ENCODE measurements around the gene ODF4. TPM values are rescaled to one million over a fixed set of nuclear protein-coding genes. Genes with fewer than 3 reads are reported as not detected.
A peak's percentile ranks its signal among the peaks of the same experiment; 100 is the strongest.

ODF4 gene
- total RNA-seq = not detected

GRCh38 chr17:8339540-8339939 lies at the start of gene ODF4:
Gene ODF4 (plus strand): TSS chr17:8339840. CDS start chr17:8340052, 212 bp downstream.
- no peak within 1 kb of the TSS for H3K27ac Mint-ChIP-seq
- H3K36me3 Mint-ChIP-seq (ENCODE audit: low read depth) = no peaks in the 10 kb centered on the region
- DNase-seq = no peak
- CTCF ChIA-PET = no interaction called here
- POLR2A ChIA-PET = interaction anchor here (1.1 kb wide), 1 partner anchor 41 kb away, joined by 3 read pairs; no protein-coding TSS in a partner anchor
- no peaks in the 10 kb centered on the region for H3K9me3 Mint-ChIP-seq
- no peak within 1 kb of the TSS for H3K4me3 Mint-ChIP-seq
- H3K27me3 Mint-ChIP-seq = peaks cover 8% of the 10 kb centered on the region
- peaks cover 8% of the 10 kb centered on the region for H3K4me1 Mint-ChIP-seq

- POLR2A ChIA-PET = interaction anchor here (5.1 kb wide), 1 partner anchor 42 kb away, joined by 64 read pairs; the partner anchor contains the start of genes CTC1 and PFAS
- CTCF ChIA-PET = no interaction called here
- H3K27ac Mint-ChIP-seq = no peak overlapping the region
- H3K27me3 Mint-ChIP-seq = no peaks in the 10 kb centered on the region
- H3K4me1 Mint-ChIP-seq = peaks cover 63% of the 10 kb centered on the region
- no peak for DNase-seq
- H3K4me3 Mint-ChIP-seq = peak overlapping the region; percentile 94
- H3K9me3 Mint-ChIP-seq = no peaks in the 10 kb centered on the region
- peaks cover 18% of the 10 kb centered on the region for H3K36me3 Mint-ChIP-seq (ENCODE audit: low read depth)
Measured at GRCh38 chr17:8290043-8290442, 49.6 kb upstream of the ODF4 start.

GRCh38 chr17:8292639-8293395 lies 46.8 kb upstream of the ODF4 start:
- Mint-ChIP-seq H3K4me3 (no peak overlapping the region), H3K27me3 (no peaks in the 10 kb centered on the region), H3K4me1 (peaks cover 68% of the 10 kb centered on the region), H3K27ac (no peak overlapping the region), H3K36me3 (ENCODE audit: low read depth) (peaks cover 21% of the 10 kb centered on the region), H3K9me3 (no peaks in the 10 kb centered on the region)
- CTCF ChIA-PET = no interaction called here
- DNase-seq = no peak
- POLR2A ChIA-PET = interaction anchor here (1.3 to 5.1 kb wide), 3 partner anchors 45 to 120 kb away, joined by 4 to 132 read pairs (median 64); partner anchors contain the start of genes CTC1 and PFAS

GRCh38 chr17:8294361-8294760 lies 45.3 kb upstream of the ODF4 start:
- no peak for DNase-seq
- POLR2A ChIA-PET = interaction anchor here (1.1 to 4.7 kb wide), 12 partner anchors 46 to 607 kb away, joined by 3 to 132 read pairs (median 14); partner anchors contain the start of genes AURKB, CTC1, PFAS and TP53

GRCh38 chr17:8294814-8295316 lies 44.8 kb upstream of the ODF4 start:
- Mint-ChIP-seq H3K4me3 (peak overlapping the region; percentile 89), H3K9me3 (no peaks in the 10 kb centered on the region), H3K4me1 (peaks cover 53% of the 10 kb centered on the region), H3K27ac (peak overlapping the region; percentile 83), H3K27me3 (no peaks in the 10 kb centered on the region), H3K36me3 (ENCODE audit: low read depth) (peaks cover 16% of the 10 kb centered on the region)
- ChIA-PET CTCF (interaction anchor here (0.7 to 2.6 kb wide), 27 partner anchors 10 to 578 kb away, joined by 3 to 22 read pairs (median 4); partner anchors contain the start of genes ALOXE3, AURKB, BORCS6 and CTC1), POLR2A (interaction anchor here (0.8 to 4.7 kb wide), 31 partner anchors 10 to 680 kb away, joined by 3 to 132 read pairs (median 6); partner anchors contain the start of genes AURKB, BORCS6, CTC1 and HES7)
- no peak for DNase-seq

More at GRCh38 chr17:8294361-8294760, 45.3 kb upstream of the ODF4 start:
- CTCF ChIA-PET = interaction anchor here (1.2 to 2.6 kb wide), 8 partner anchors 12 to 233 kb away, joined by 3 to 22 read pairs (median 8); partner anchors contain the start of genes CTC1 and PFAS
- Mint-ChIP-seq H3K36me3 (ENCODE audit: low read depth) (peaks cover 17% of the 10 kb centered on the region), H3K27me3 (no peaks in the 10 kb centered on the region), H3K27ac (peak overlapping the region; percentile 83), H3K4me1 (peaks cover 58% of the 10 kb centered on the region), H3K4me3 (peak overlapping the region; percentile 89), H3K9me3 (no peaks in the 10 kb centered on the region)

- POLR2A ChIA-PET = interaction anchor here (0.7 to 1.7 kb wide), 6 partner anchors 51 to 127 kb away, joined by 3 to 5 read pairs (median 4); partner anchors contain the start of genes CTC1 and PFAS
- no peaks in the 10 kb centered on the region for H3K9me3 Mint-ChIP-seq
Measured at GRCh38 chr17:8300226-8300625, 39.4 kb upstream of the ODF4 start.

GRCh38 chr17:8300627-8301242 lies 38.9 kb upstream of the ODF4 start:
- Mint-ChIP-seq H3K4me1 (peaks cover 20% of the 10 kb centered on the region), H3K9me3 (no peaks in the 10 kb centered on the region), H3K36me3 (ENCODE audit: low read depth) (peaks cover 3% of the 10 kb centered on the region), H3K4me3 (no peak overlapping the region), H3K27me3 (no peaks in the 10 kb centered on the region), H3K27ac (no peak overlapping the region)
- ChIA-PET POLR2A (interaction anchor here (0.6 to 1.7 kb wide), 7 partner anchors 51 to 164 kb away, joined by 3 to 5 read pairs (median 4); partner anchors contain the start of genes CTC1 and PFAS), CTCF (interaction anchor here (0.6 to 2.5 kb wide), 26 partner anchors 10 to 445 kb away, joined by 3 to 16 read pairs (median 4); partner anchors contain the start of genes AURKB, CTC1, NDEL1 and PFAS)
- DNase-seq = peak; percentile 68

More at GRCh38 chr17:8300226-8300625, 39.4 kb upstream of the ODF4 start:
- H3K27me3 Mint-ChIP-seq = no peaks in the 10 kb centered on the region
- no peak overlapping the region for H3K4me3 Mint-ChIP-seq
- H3K27ac Mint-ChIP-seq = no peak overlapping the region
- DNase-seq = no peak
- H3K4me1 Mint-ChIP-seq = peaks cover 21% of the 10 kb centered on the region
- peaks cover 3% of the 10 kb centered on the region for H3K36me3 Mint-ChIP-seq (ENCODE audit: low read depth)
- CTCF ChIA-PET = interaction anchor here (0.7 to 2.5 kb wide), 18 partner anchors 11 to 445 kb away, joined by 3 to 16 read pairs (median 5); partner anchors contain the start of genes AURKB, PFAS and RANGRF

- ChIA-PET POLR2A (no interaction called here), CTCF (no interaction called here)
- Mint-ChIP-seq H3K27me3 (peaks cover 11% of the 10 kb centered on the region), H3K4me3 (no peak overlapping the region), H3K9me3 (no peaks in the 10 kb centered on the region), H3K4me1 (peaks cover 3% of the 10 kb centered on the region), H3K27ac (no peak overlapping the region), H3K36me3 (ENCODE audit: low read depth) (no peaks in the 10 kb centered on the region)
- no peak for DNase-seq
Measured at GRCh38 chr17:8310601-8311123, 29.0 kb upstream of the ODF4 start.

GRCh38 chr17:8311131-8311790 lies 28.4 kb upstream of the ODF4 start:
- Mint-ChIP-seq H3K27me3 (peaks cover 15% of the 10 kb centered on the region), H3K9me3 (no peaks in the 10 kb centered on the region), H3K27ac (no peak overlapping the region), H3K36me3 (ENCODE audit: low read depth) (no peaks in the 10 kb centered on the region), H3K4me1 (peaks cover 3% of the 10 kb centered on the region), H3K4me3 (no peak overlapping the region)
- ChIA-PET CTCF (no interaction called here), POLR2A (no interaction called here)
- no peak for DNase-seq

- ChIA-PET CTCF (no interaction called here), POLR2A (no interaction called here)
- H3K9me3 Mint-ChIP-seq = no peaks in the 10 kb centered on the region
- no peaks in the 10 kb centered on the region for H3K36me3 Mint-ChIP-seq (ENCODE audit: low read depth)
- DNase-seq = no peak
- H3K4me1 Mint-ChIP-seq = peaks cover 3% of the 10 kb centered on the region
- no peak overlapping the region for H3K27ac Mint-ChIP-seq
- H3K4me3 Mint-ChIP-seq = no peak overlapping the region
- peaks cover 15% of the 10 kb centered on the region for H3K27me3 Mint-ChIP-seq
Measured at GRCh38 chr17:8312251-8312650, 27.4 kb upstream of the ODF4 start.

DNA sequence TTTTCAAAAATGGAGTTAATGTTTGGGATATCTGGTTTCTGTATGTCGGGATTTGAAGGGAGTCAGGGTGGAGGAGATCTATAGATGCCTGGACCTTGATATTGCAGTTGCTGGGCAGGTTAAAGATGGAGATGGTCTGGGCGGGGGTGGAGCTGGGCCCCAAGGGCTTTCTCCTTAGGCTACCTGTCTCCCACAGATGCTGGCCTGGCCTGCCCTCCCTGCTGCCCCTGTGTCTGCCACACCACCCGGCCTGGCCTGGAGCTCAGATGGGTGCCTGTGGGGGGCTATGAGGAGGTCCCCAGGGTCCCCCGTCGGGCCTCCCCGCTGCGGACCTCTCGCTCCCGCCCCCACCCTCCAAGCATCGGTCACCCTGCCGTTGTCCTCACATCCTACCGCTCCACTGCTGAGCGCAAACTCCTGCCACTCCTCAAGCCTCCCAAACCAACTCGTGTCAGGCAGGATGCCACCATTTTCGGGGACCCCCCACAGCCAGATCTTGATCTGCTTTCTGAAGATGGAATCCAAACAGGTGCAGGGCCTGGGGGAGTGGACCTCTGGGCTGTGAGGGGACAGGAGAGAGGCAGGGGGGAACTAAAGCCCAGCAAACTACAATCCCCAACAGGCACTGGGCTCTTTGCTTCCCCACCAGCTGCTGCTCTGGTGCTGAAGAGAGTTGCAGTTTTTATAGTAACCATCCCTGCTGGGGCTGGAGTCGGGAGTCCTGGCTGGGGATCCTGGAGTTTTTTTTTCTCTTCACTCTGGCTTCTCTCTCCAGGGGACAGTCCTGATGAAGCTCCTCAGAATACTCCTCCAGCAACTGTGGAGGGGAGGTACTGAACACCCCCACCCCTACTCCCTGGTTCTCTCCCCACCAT lies 26.7 kb upstream of the ODF4 start:
- ChIA-PET POLR2A (no interaction called here), CTCF (interaction anchor here (0.7 kb wide), 1 partner anchor 167 kb away, joined by 3 read pairs; no protein-coding TSS in a partner anchor)
- H3K4me1 Mint-ChIP-seq = peaks cover 3% of the 10 kb centered on the region
- H3K36me3 Mint-ChIP-seq (ENCODE audit: low read depth) = no peaks in the 10 kb centered on the region
- no peak overlapping the region for H3K27ac Mint-ChIP-seq
- H3K4me3 Mint-ChIP-seq = no peak overlapping the region
- H3K9me3 Mint-ChIP-seq = no peaks in the 10 kb centered on the region
- peaks cover 15% of the 10 kb centered on the region for H3K27me3 Mint-ChIP-seq
- no peak for DNase-seq

Measured in activated CD4-positive, alpha-beta memory T cell treated with anti-CD3 and anti-CD28 coated beads, Interleukin-2, amount 10 ng/mL, durations not matched to agents 7 days and 5 days (primary cell).